Sigmoid colon (tissue), 3 donors: ENCODE results near the gene SLC6A18.

Source experiments
- CTCF ChIP-seq, 4 experiments: fragments of 450-650 bp in 3 of 4; fragments of 200-600 bp in 1 of 4; IDR thresholded peaks; one replicate each; pipeline ENCODE4 v1.5.1; 2016 to 2019; ENCODE audit warnings: antibody characterized with exemption in 4 of 4, mild to moderate bottlenecking in 3 of 4, moderate library complexity in 2 of 4
- POLR2A ChIP-seq, 2 donors: fragments of 450-650 bp; IDR thresholded peaks; one replicate each; pipeline ENCODE4 v1.6.1; 2016; ENCODE audit warnings: antibody characterized with exemption in 2 of 2, mild to moderate bottlenecking in 2 of 2, moderate library complexity in 2 of 2

- TF ChIP-seq CTCF (IDR thresholded peaks at IDR 0.05), result no peak
- TF ChIP-seq POLR2A (IDR thresholded peaks at IDR 0.05), result no peak
Measured at GRCh38 chr5:1186351-1187233, 38.6 kb upstream of the SLC6A18 start.
